Left renal pelvis (tissue), 4 donors: ENCODE data around the gene UBE3B. TPM values are rescaled to one million over a fixed set of nuclear protein-coding genes. Genes with fewer than 3 reads are reported as not detected.
"Not testable (repeated sequence)": the region's sequence is repeated elsewhere in the genome, so short reads cannot be mapped to it uniquely, and the experiment has no call there.

ENCODE experiments used
- DNase-seq, 4 donors: peaks; one replicate each; pipeline ENCODE4 v3.0.0-alpha.2; 2013; ENCODE audit warnings: low read depth in 4 of 4, low spot score in 3 of 4
- polyA plus RNA-seq, 4 donors: library from polyadenylated mRNA; unstranded; fragments of 120-200 nt; gene quantifications; one replicate each; pipeline ENCODE4 v1.2.1, GENCODE V29; 2013; ENCODE audit not compliant: insufficient read length in 4 of 4

The UBE3B gene
- polyA plus RNA-seq, 4 donors, result 24.6 to 37.0 (median 29.6) TPM

DNA sequence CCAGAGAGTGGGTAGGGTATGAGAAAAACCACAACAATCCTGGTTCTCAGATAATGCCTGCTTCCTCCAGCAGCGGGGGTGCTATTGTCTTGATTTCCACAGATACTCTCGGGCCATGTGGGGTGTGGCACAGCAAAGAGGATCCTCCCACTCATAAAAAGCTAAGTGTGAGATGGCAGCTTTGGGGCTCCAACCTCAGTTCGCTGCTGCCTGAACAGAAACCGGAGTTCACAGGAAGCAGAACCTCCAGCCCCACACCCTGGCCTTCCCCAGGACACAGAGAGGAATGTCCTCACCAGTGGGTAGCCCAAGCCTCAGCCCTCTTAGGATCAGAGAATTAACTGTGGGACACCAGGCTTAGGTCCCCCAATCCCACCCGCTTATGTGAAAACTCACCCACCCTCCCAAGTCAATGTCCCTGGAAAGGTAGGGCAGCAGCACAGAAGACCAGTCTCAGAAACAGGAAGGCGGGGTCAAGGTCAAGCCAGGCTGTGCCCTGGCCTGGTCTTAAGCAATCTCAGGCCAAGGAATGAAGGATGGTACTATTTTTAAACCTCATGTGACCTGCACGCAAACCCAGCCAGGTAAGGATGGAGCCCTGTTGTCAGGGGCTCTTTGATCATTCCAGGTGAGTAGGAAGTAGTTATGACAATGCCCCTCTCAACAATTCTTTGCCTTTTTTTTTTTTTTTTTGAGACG is 9.3 kb upstream of the UBE3B start:
- no peak for DNase-seq

- no peak for DNase-seq
Observed at GRCh38 chr12:109469517-109469916, 7.9 kb upstream of the UBE3B start.

GRCh38 chr12:109473006-109473405 is 4.4 kb upstream of the UBE3B start:
- DNase-seq, result no peak

DNA sequence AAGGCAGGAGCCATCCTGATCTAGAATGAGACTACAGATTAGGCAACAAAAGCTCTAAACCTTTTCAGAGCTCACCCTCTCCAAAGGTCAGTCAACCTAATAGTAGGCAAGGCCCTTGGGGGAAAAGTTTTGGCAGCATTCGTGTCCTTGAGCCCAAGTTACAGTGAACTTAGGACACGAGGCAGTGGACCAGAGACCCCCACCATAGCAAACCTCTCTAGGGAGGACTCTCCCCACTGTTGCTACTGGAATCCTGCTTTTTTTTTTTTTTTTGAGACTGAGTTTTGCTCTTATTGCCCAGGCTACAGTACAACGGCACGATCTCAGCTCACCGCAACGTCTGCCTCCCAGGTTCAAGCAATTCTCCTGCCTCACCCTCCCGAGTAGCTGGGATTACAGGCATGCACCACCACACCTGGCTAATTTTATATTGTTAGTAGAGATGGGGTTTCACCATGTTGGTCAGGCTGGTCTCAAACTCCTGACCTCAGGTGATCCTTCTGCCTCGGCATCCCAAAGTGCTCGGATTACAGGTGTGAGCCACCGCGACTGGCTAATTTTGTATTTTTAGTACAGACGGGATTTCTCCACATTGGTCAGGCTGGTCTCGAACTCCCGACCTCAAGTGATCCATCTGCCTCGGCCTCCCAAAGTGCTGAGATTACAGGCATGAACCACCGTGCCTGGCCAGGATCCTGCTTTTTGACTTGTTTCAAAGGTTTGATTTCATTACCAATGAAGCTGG is 3.7 kb upstream of the UBE3B start:
- DNase-seq, result not testable (repeated sequence)

- DNase-seq, result no peak
Observed at GRCh38 chr12:109475121-109475520, 2.3 kb upstream of the UBE3B start.

DNA sequence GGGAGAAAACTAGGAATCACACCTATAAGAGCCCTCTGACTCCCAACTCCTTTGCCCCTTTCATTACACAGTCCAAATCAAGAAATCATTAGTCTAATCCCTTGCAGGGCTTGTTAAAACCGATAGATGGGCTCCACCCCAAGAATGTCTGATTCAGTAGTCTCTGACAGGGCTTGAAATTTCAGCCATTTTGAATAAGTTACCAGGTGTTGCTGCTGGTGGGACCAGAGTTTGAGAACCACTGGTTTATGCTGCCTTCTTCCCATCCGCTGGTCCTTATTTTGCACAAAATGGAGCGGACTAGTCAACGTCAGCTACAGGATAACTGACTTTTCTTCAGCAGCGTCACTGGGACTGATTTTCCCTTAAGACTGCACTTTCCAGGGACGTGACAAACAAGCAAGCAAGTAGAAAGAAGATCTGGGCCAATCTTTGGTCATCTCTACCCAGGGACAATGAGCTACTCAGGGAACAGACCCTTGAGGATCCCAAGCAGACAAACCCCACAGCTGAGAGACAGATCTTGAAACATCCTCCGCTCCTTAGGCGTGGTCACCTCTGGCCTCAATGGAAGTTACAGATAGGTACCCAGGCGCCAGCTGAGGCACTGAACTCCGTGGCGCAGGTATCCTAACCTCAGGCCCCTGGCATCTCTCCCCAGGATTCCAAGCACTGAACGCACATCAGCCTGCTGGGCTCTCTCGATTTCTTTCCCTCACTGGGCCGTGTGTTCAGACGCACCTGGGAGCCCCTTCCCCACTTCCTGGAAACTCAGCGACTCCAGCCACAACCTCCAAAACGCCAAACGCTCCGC is 1.2 kb upstream of the UBE3B start:
- no peak for DNase-seq

DNA sequence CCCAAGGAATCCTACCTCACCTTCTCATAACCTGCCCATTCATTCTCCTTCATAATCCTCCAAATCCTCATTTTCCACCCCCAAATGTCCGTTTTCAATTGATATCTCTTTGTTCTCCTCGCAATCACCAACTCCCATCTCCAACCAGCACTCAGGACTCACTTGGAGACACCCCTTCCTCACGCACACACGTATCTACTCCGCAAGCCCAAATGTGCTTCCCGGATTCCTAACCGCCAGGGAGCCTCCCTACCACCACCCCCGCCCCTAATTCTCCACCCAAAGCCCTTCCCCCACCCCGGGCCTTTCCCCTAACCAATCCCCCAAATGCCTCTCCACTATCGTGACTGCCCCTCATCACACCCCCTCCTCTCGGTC is 638 bp upstream of the UBE3B start:
- no peak for DNase-seq

DNA sequence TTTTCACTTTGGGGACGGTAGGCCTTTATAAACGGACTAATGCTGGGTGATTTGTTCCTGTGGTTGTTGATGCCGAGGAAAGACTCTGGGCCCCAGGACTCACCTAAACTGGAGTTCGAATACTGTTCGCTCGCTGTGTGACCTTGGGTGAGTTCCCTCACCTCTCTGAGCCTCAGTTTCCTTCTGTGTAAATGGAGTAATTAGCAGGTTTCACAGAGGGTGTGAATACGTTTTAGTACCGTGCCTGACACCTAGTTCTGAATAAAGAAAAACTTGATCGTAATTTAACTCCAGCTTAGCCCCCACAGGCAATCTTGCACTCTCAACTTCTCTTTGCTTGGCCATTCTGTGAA is 505 bp downstream of the UBE3B start:
- no peak for DNase-seq

DNA sequence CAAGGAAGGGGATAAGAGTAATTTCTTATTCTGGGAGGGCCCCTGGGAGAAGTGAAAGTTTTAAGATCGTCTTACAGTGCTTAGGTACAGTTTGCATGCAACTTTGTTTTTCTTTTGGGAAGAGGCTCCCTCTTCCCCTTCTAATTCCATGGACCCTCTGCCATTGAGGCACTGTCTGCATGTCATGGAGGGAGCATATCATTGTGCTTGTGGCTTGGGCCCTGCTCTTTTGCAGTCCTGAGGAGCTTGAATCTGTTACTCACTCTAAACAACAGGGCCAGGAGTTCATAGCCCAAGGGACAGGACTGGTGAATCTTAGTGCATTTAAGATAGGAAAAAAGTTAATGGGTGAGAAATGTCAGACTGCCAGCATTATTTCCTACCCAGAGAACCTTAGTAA is 2.3 kb downstream of the UBE3B start:
- no peak for DNase-seq

DNA sequence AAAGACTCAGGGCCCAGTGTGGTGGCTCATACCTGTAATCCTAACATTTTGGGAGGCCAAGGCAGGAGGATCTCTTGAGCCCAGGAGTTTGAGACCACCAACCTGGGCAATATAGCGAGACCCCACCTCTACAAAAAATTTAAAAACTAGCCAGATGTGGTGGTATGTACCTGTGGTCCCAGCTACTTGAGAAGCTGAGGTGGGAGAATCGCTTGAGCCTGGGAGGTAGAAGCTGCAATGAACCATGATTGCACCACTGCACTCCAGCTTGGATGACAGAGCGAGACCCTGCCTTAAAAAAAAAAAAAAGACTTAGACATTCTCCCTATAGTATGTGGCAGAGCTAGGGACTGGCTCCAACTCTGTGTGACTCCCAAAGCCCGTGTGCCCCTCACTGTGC is 2.9 kb downstream of the UBE3B start:
- DNase-seq, result no peak

GRCh38 chr12:109481863-109482262 is 4.4 kb downstream of the UBE3B start:
- DNase-seq, result no peak

GRCh38 chr12:109482491-109482890 is 5.1 kb downstream of the UBE3B start:
- no peak for DNase-seq

- no peak for DNase-seq
Observed at GRCh38 chr12:109482894-109483293, 5.5 kb downstream of the UBE3B start.

DNA sequence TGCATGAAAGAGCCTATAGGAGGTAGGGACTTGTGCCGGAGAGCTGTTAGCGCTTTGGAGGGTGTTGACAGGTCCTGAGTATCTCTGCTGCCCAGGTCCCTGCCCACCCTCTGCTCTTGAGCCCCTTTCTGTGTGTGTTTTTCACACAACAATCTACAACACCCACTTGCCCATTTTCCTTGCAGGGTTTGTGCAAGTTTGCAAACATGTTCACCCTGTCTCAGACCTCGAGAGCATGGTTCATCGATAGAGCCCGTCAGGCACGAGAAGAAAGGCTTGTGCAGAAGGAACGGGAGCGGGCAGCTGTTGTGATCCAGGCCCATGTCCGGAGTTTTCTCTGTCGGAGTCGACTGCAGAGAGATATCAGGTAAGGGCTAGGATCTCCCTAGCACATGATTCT is 5.9 kb downstream of the UBE3B start:
- no peak for DNase-seq

GRCh38 chr12:109485201-109485600 is 7.8 kb downstream of the UBE3B start:
- no peak for DNase-seq

- DNase-seq, result no peak
Observed at GRCh38 chr12:109487181-109488050, 10.0 kb downstream of the UBE3B start.

DNA sequence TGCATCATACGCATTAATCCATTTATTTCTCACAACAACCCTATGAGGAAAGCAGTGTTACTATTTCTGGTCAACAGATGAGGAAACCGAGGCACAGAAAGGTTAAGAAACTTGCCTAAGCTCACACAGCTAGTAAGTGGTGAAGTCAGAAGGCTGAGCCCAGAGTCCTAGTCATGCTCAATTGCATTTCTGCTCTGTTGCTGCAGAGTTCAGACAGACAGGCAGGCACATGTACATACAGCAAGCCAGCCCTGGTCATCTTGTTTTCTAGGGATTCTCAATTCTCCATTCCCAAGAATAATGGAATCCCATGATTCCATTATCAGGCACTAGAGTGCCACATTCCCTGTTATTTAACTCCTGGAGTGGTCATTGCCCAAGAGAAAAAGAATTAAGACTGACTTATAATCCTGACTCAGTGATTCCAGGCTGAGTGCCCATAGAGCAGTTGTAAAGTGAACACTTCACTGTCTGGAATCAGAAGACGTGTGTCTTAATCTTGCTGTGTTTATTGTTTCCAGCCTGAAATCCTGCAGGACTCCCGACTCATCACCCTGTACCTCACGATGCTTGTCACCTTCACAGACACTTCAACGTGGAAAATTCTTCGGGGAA is 10.7 kb downstream of the UBE3B start:
- DNase-seq, result no peak

DNA sequence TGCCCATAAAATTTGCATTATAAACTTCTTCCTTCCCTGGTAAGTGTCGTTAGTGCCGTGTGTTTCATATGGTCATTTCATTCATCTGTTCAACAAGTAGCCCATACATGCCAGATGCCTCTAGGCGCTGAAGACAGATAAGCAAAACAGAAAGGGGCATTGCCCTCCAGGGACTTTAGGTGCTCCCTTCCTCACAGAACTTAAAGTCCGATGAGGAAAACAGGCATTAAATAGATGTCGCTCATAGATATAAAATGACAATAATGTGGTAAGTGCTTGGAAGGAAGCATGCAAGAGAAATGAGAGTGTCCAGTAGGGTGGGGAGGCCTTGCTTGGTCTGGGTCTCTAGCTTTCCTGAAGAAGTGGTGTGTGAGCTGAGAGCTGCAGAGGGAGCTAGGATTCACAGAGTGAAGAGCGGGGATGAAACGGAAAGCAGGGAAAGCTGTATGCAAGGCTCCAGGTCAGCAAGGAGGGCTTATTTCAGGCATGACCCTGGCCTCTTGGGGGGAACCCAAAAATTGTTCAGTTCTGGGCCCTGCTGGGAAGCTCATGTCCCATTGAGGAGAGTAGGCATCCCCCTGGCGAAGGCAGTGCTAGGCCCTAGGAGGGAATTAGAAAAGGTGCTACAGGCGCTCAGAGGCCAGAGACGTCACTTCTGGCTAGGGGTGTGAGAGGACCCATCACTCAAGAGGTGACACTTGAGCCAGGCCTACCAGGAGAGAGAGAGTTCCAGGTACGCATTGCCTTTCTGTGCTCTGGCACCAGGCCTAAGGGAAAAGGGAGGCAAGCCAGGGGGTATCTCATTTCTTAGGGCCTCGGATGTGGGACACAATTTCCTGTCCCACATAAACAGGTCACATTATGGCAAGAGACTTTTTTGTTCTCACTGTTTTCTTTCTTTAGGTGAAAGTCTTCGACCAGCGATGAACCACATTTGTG is 11.9 kb downstream of the UBE3B start:
- DNase-seq, result no peak

DNA sequence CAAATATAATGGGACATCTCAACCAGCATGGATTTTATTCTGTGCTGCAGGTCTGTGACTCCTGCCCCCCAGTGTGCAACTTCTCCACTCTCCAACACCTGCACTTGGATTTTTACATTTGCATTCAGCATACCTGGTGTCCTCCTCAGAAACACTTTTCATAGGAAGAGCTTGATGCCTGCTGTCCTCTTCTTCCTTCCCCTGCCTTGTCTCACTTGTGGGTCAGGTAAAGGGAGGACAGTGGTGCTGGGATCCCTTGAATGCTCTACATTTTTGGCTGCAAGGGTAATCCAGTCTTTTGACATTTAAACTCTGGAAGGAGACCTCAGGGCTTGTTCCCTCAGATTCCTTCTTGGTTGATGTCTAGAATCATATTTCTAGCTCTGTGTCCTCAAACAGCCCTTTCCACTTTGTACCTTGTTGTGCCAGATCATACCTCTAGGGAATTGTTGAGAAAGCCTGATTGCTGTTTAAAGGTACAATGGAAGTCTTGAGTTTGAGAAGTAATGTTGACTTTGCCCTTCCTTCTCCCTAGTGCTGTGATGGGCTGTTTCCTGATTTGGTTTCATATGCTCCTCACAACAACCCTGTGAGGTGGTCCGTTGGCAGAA is 12.6 kb downstream of the UBE3B start:
- DNase-seq, result no peak
